K562 (cell line): ENCODE measurements around the gene SLC16A13. TPM values are rescaled to one million over a fixed set of nuclear protein-coding genes. Genes with fewer than 3 reads are reported as not detected.

ENCODE experiments used
- ATAC-seq: fragments of 200-7000 bp; cut with Tn5 transposase; 3 replicates; pipeline ENCODE4 v1.9.1; 2020; ENCODE audit warnings: moderate library complexity
- BruUV-seq: library from RNA; stranded (reverse); fragments of 400-500 nt; replicated peaks from 2 replicates; lab custom pipeline; 2021; lab: Mats Ljungman, UMichigan
- CTCF ChIA-PET: fragments of 300-600 bp; formaldehyde crosslinking; extraction: SDS; loops from one replicate; lab custom pipeline; 2021; ENCODE audit warnings: low intra/inter-chr PET ratio; lab: Yijun Ruan, JAX
- POLR2A ChIA-PET: fragments of 300-600, 350-650 bp; sonication (Branson Sonifier 250); formaldehyde crosslinking; extraction: SDS; loops from one replicate; lab custom pipeline; 2021; ENCODE audit warnings: antibody characterized with exemption, inconsistent platforms; lab: Yijun Ruan, JAX
- DNase-seq, 4 experiments: peaks; one replicate each; pipeline versions ENCODE4 v3.0.0 to v3.0.0-alpha.2; 2011 to 2018; ENCODE audit warnings: low spot score in 3 of 4, mixed read lengths in 3 of 4; ENCODE audit errors: extremely low read depth in 1 of 4
- FAIRE-seq: peaks from 2 replicates; lab custom pipeline; 2011; peaks lifted over from hg19 to GRCh38; lab: Jason Lieb, UNC
- H2AFZ ChIP-seq: 2 replicates; pipeline ENCODE4 v1.6.0; 2011; ENCODE audit warnings: low read depth, low read length, control low read depth, inconsistent platforms
- H3K27ac ChIP-seq: fragments of 200-600 bp; 3 replicates; pipeline ENCODE4 v1.8.0; 2011; ENCODE audit warnings: low read depth, mild to moderate bottlenecking, control low read depth, inconsistent platforms, low read length, moderate library complexity, mixed read lengths; ENCODE audit errors: extremely low read depth
- H3K27me3 ChIP-seq, 2 experiments: fragments of 300-600 bp in 1 of 2; 2 replicates in 1 of 2; 3 replicates in 1 of 2; pipeline versions ENCODE4 v1.6.0 to v1.8.0; 2011; ENCODE audit warnings: inconsistent platforms in 2 of 2, low read length in 2 of 2, mild to moderate bottlenecking in 1 of 2, mixed read lengths in 1 of 2, moderate library complexity in 1 of 2; ENCODE audit not compliant: control insufficient read depth in 2 of 2, insufficient read depth in 2 of 2
- H3K36me3 ChIP-seq: fragments of 300-600 bp; 3 replicates; pipeline ENCODE4 v1.8.0; 2011; ENCODE audit warnings: mild to moderate bottlenecking, low read length, inconsistent platforms; ENCODE audit not compliant: control insufficient read depth, insufficient read depth
- H3K4me1 ChIP-seq, 2 experiments: fragments of 200-600 bp in 1 of 2; replicated peaks in 1 of 2; 2 replicates in 1 of 2; 3 replicates in 1 of 2; pipeline versions ENCODE4 v1.5.1 to v1.8.0; 2011; ENCODE audit warnings: inconsistent platforms in 2 of 2, low read length in 2 of 2, mild to moderate bottlenecking in 1 of 2, mixed read lengths in 1 of 2, moderate library complexity in 1 of 2; ENCODE audit not compliant: control insufficient read depth in 2 of 2, insufficient read depth in 2 of 2
- H3K4me2 ChIP-seq: 2 replicates; pipeline ENCODE4 v1.6.1; 2011; ENCODE audit warnings: low read length, control low read depth, inconsistent platforms, mixed read lengths; ENCODE audit not compliant: insufficient read depth
- H3K4me3 ChIP-seq: fragments of 200-600 bp; sonication (generic), shearing (Covaris generic); 2 replicates; pipeline ENCODE4 v1.5.1; 2016; ENCODE audit warnings: control low read depth, inconsistent platforms
- H3K79me2 ChIP-seq: fragments of 200-600 bp; 3 replicates; pipeline ENCODE4 v1.8.0; 2011; ENCODE audit warnings: low read length, inconsistent platforms; ENCODE audit not compliant: control insufficient read depth, insufficient read depth
- H3K9ac ChIP-seq, 2 experiments: 2 replicates each; pipeline versions ENCODE4 v1.6.0 to v1.6.1; 2011; ENCODE audit warnings: low read depth in 2 of 2, low read length in 2 of 2, control low read depth in 1 of 2, inconsistent platforms in 1 of 2, mild to moderate bottlenecking in 1 of 2, mixed read lengths in 1 of 2; ENCODE audit not compliant: insufficient read depth in 1 of 2
- H3K9me1 ChIP-seq: one replicate; pipeline ENCODE4 v1.6.0; 2011; ENCODE audit warnings: inconsistent platforms, mild to moderate bottlenecking, low read length, moderate library complexity; ENCODE audit not compliant: control insufficient read depth, insufficient read depth
- H3K9me3 ChIP-seq: replicated peaks from 2 replicates; pipeline ENCODE4 v1.5.1; 2011; ENCODE audit warnings: low read depth, low read length, inconsistent platforms; ENCODE audit not compliant: control insufficient read depth, insufficient read depth
- H4K20me1 ChIP-seq: replicated peaks from 2 replicates; pipeline ENCODE4 v1.6.1; 2011; ENCODE audit warnings: low read length, inconsistent platforms, mixed read lengths; ENCODE audit not compliant: control insufficient read depth, insufficient read depth
- BRD4 ChIP-seq: fragments of 200-600 bp; sonication (generic); IDR thresholded peaks from 2 replicates; pipeline ENCODE4 v1.6.1; 2017; ENCODE audit warnings: inconsistent platforms
- NFIC ChIP-seq: fragments of 450-650 bp; IDR thresholded peaks from 2 replicates; pipeline ENCODE4 v1.6.1; 2017; ENCODE audit warnings: mild to moderate bottlenecking, inconsistent platforms
- NFRKB ChIP-seq: fragments of 450-650 bp; IDR thresholded peaks from 2 replicates; pipeline ENCODE4 v1.6.1; 2016; ENCODE audit warnings: low read depth
- ZBTB7A ChIP-seq: IDR thresholded peaks from 2 replicates; pipeline ENCODE4 v1.6.1; 2011; ENCODE audit warnings: low read depth, mild to moderate bottlenecking, low read length, moderate library complexity, borderline replicate concordance; ENCODE audit not compliant: control insufficient read depth
- ZBTB8A ChIP-seq: fragments of 450-650 bp; IDR thresholded peaks from 2 replicates; pipeline ENCODE4 v1.6.1; 2018; ENCODE audit warnings: mild to moderate bottlenecking, moderate library complexity; ENCODE audit not compliant: partially characterized antibody
- ZNF217 ChIP-seq: sonication (generic); formaldehyde crosslinking; IDR thresholded peaks from 2 replicates; pipeline ENCODE4 v1.8.0; 2022; ENCODE audit warnings: mild to moderate bottlenecking, missing genetic modification reagents
- ZNF384 ChIP-seq: IDR thresholded peaks from 2 replicates; pipeline ENCODE4 v1.6.1; 2012; ENCODE audit warnings: low read depth, low read length, improper control_type of control experiment
- WGBS: fragments of 100-300 bp; shearing (Covaris generic); methylation state at CpG from one replicate; pipeline ENCODE4 v1.1.6; 2016; ENCODE audit warnings: low coverage, mixed read lengths; ENCODE audit not compliant: insufficient coverage; ENCODE audit errors: missing lambda C conversion rate; 5-methylcytosine and 5-hydroxymethylcytosine counted together
- in situ Hi-C: fragments of 300-500 bp; cut with MboI; formaldehyde crosslinking; loops from 4 replicates; pipeline ENCODE4 v1.15.0; 2018; ENCODE audit warnings: inconsistent platforms, mixed read lengths
- intact Hi-C: fragments of 100-400 bp; cut with micrococcal nuclease; formaldehyde crosslinking; loops from 2 replicates; pipeline ENCODE4 v1.14.2; 2022
- polyA plus RNA-seq, 8 experiments: library from polyadenylated mRNA; depleted of rRNA in 4 of 8; stranded (reverse) in 5 of 8; unstranded in 3 of 8; fragments of >200 nt; fragmentation: Nextera tagmentation in 2 of 8; fragmentation: Illumina TruSeq in 1 of 8; extraction: Ambion mirVana in 2 of 8; extraction: Trizol in 1 of 8; gene quantifications; 2 replicates each; pipeline versions ENCODE4 v1.2.1 to v1.2.3, GENCODE V29; 2011 to 2014; ENCODE audit warnings: inconsistent platforms in 1 of 8, missing spikeins in 1 of 8
- total RNA-seq, 7 experiments: library from RNA; depleted of rRNA in 6 of 7; stranded (reverse); fragments of >200 nt in 6 of 7; fragmentation: Illumina TruSeq in 2 of 7; extraction: Trizol in 2 of 7; gene quantifications; 2 replicates each; pipeline versions ENCODE4 v1.2.1 to v1.2.3, GENCODE V29; 2011 to 2021; ENCODE audit warnings: low replicate concordance in 1 of 7
- TF ChIP-seq, protein P1 (sequence below), 3 experiments: fragments of 200-800 bp in 1 of 3; sonication (Bioruptor generic) in 1 of 3; sonication (generic) in 1 of 3; formaldehyde crosslinking in 1 of 3; IDR thresholded peaks; 2 replicates each; pipeline versions ENCODE4 v1.6.1 to v1.8.0; 2016 to 2022; ENCODE audit warnings: mild to moderate bottlenecking in 2 of 3, missing compliant biosample characterization in 2 of 3, missing genetic modification characterization in 2 of 3, missing genetic modification reagents in 1 of 3
- TF ChIP-seq, protein P2 (sequence below): fragments of 200-800 bp; sonication (Bioruptor generic); IDR thresholded peaks from 2 replicates; pipeline ENCODE4 v1.6.1; 2017; ENCODE audit warnings: missing genetic modification characterization, missing compliant biosample characterization
- TF ChIP-seq, protein P3 (sequence below), 2 experiments: fragments of 450-650 bp in 1 of 2; IDR thresholded peaks; 2 replicates each; pipeline ENCODE4 v1.6.1; 2011 to 2017; ENCODE audit warnings: low read depth in 2 of 2, antibody characterized with exemption in 1 of 2, borderline replicate concordance in 1 of 2, low read length in 1 of 2, mild to moderate bottlenecking in 1 of 2, mixed read lengths in 1 of 2; ENCODE audit not compliant: control insufficient read depth in 1 of 2

Gene SLC16A13
- total and polyA plus RNA-seq, 9 of the 15 experiments (the other 6 are each of a cell fraction or from before 2014, with no cell fraction given) = 0.04 to 5.6 (median 0.87) TPM

DNA sequence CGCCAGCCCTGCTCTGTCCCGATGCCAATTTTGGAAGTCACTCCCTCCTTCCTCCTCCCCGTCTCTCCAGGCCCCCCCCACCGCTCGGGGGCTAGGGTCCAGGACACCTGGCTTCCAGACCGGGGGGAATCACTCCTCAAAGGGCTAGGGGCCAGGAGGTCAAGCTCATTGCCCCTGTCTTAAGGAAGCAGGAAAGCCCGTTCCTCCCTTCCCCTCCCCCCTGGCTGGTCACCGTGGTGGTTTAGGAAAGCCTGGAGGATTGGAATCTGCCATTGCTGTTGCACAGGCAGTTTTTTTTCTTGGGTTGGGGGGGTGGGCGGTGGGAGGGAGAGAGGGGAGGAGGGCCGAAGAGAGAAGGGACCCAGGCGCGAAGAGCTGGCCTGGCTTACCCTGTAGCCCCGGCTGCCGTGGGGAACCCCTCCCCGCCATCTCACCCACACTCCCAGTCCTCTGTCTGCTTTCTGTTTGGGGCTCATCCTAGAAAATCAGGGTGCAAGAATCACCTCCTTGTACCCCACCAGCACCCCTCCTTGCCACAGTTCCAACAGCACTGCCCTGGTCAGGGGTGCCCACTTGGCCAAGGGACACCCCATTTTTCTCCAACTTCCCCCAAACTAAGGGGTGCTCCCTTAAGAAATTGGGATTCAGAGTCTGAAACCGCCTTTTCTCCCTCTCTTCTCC lies 15.8 kb upstream of the SLC16A13 start:
- peak overlapping the region; percentile 58 for H3K4me2 ChIP-seq
- peak; percentile 49 for FAIRE-seq
- BruUV-seq = no TSS peak
- no peaks in the 10 kb centered on the region for H3K36me3 ChIP-seq
- H2AFZ ChIP-seq = peak overlapping the region; percentile 97
- TF ChIP-seq ZBTB7A (peak; percentile 20; the same call in 1 of the 2 replicates), BRD4 (peak; percentile 57; the same call in 1 of the 2 replicates), ZNF217 (CRISPR knock-in tag) (no peak), ZNF384 (peak; percentile 36; the same call in 1 of the 2 replicates), NFRKB (peak; percentile 77), NFIC (peak; percentile 24; the same call in 1 of the 2 replicates), ZBTB8A (no peak)
- TF ChIP-seq, protein P1, sequence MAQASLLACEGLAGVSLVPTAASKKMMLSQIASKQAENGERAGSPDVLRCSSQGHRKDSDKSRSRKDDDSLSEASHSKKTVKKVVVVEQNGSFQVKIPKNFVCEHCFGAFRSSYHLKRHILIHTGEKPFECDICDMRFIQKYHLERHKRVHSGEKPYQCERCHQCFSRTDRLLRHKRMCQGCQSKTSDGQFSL (CRISPR knock-in tag; IDR thresholded peaks at IDR 0.05) = peak; percentile 91
- TF ChIP-seq, protein P1 (tag; IDR thresholded peaks at IDR 0.05) = peak in 1 of 2 experiments; percentile 88; a peak in 2 of 4 replicates
- TF ChIP-seq, protein P2, sequence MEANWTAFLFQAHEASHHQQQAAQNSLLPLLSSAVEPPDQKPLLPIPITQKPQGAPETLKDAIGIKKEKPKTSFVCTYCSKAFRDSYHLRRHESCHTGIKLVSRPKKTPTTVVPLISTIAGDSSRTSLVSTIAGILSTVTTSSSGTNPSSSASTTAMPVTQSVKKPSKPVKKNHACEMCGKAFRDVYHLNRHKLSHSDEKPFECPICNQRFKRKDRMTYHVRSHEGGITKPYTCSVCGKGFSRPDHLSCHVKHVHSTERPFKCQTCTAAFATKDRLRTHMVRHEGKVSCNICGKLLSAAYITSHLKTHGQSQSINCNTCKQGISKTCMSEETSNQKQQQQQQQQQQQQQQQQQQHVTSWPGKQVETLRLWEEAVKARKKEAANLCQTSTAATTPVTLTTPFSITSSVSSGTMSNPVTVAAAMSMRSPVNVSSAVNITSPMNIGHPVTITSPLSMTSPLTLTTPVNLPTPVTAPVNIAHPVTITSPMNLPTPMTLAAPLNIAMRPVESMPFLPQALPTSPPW = peak; percentile 84
- TF ChIP-seq, protein P3, sequence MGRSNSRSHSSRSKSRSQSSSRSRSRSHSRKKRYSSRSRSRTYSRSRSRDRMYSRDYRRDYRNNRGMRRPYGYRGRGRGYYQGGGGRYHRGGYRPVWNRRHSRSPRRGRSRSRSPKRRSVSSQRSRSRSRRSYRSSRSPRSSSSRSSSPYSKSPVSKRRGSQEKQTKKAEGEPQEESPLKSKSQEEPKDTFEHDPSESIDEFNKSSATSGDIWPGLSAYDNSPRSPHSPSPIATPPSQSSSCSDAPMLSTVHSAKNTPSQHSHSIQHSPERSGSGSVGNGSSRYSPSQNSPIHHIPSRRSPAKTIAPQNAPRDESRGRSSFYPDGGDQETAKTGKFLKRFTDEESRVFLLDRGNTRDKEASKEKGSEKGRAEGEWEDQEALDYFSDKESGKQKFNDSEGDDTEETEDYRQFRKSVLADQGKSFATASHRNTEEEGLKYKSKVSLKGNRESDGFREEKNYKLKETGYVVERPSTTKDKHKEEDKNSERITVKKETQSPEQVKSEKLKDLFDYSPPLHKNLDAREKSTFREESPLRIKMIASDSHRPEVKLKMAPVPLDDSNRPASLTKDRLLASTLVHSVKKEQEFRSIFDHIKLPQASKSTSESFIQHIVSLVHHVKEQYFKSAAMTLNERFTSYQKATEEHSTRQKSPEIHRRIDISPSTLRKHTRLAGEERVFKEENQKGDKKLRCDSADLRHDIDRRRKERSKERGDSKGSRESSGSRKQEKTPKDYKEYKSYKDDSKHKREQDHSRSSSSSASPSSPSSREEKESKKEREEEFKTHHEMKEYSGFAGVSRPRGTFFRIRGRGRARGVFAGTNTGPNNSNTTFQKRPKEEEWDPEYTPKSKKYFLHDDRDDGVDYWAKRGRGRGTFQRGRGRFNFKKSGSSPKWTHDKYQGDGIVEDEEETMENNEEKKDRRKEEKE (IDR thresholded peaks at IDR 0.05; ENCODE audit: borderline replicate concordance in 1 of 2, control insufficient read depth in 1 of 2, low read depth in 2 of 2, low read length in 1 of 2) = no peak
- peak overlapping the region; percentile 53 to 87 for H3K9ac ChIP-seq
- peaks cover 48 to 82% of the 10 kb centered on the region in 2 experiments for H3K4me1 ChIP-seq
- peak overlapping the region; percentile 78; the same call in 2 of the 3 replicates for H3K27ac ChIP-seq
- DNase-seq = peak in 2 of 4 experiments; percentile 41 to 58
- intact Hi-C loops = loop anchor here (5.0 kb wide), 1 partner anchor 263 kb away; the partner anchor contains the start of gene XAF1
- peak overlapping the region; percentile 17; the same call in 1 of the 2 replicates for H3K4me3 ChIP-seq
- H3K9me1 ChIP-seq = no peaks in the 10 kb centered on the region
- no peak for ATAC-seq
- no peaks in the 10 kb centered on the region for H3K9me3 ChIP-seq
- no peaks in the 10 kb centered on the region for H4K20me1 ChIP-seq
- WGBS = 26% methylated on average over 7 of the region's 16 CpGs
- ChIA-PET CTCF (no interaction called here), POLR2A (interaction anchor here (1.0 kb wide), 1 partner anchor 104 kb away, joined by 4 read pairs; no protein-coding TSS in a partner anchor)
- H3K27me3 ChIP-seq = no peaks in the 10 kb centered on the region
- in situ Hi-C loops = no loop called here
- H3K79me2 ChIP-seq = peaks cover 14% of the 10 kb centered on the region
